NOMO-1 treated with DMSO at 0.1 percent for 48 hours (cell line): Measurements from ENCODE around the gene GHRHR.

Source experiments
- DNase-seq: peaks from one replicate; lab custom pipeline; 2025; ENCODE audit not compliant: unreplicated experiment; lab: John Stamatoyannopoulos, UW

GHRHR gene

DNA sequence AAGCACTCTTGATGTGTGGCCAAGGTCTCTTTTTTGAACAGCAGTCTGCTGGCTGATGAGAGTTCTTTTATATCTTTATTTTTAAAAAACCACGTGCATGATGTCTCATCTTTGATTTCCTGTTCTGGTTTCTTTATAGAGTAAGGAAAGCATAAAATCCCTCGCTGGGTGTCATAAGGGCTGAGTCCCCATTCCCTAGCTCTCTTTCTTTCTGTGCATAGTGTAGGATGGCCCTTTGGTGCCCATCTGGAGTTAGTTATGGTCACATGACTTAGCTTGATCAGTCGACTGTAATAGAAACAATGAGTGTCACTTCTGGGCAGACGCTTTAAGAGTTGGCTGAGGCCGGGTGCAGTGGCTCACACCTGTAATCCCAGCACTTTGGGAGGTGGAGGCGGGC, 38.5 kb downstream of the GHRHR start:
- DNase-seq: no peak

DNA sequence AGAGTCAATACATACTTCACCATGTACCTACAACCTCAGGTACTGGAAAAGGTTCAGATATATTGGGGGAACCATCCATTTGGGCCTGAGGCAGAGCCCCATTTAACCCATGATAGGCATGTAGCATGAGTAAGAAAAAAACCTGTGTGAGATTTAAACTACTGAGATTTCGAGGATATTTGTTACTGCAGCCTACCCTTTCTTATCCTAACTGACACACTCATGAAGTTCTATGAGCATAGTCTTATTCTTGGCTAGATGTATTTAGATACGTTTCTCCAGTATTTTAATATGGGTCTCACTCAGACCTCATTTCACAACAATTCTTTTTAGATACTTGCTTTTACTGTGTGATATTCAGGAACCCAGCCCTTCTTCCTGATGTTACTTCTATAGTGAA, 39.3 kb downstream of the GHRHR start:
- no peak for DNase-seq

DNA sequence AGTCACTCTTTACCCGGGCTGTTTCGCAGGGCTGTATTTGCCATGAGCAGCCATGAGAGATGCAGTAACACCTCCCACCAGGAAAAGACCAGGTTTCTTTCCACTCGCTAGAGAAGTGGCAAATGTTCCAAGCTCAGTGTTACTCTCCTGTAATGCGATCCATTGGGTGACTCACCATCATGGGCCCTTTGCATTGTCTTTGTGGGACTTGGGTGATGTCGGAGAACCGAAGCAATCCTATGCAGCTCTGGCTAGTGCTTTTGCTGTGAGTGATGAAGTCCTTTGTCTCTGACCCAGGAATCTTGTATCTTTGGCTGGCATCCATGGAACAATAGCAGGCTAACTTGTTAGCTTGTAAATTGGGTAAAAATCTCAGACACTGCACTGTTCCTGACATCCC, 40.0 kb downstream of the GHRHR start:
- no peak for DNase-seq

DNA sequence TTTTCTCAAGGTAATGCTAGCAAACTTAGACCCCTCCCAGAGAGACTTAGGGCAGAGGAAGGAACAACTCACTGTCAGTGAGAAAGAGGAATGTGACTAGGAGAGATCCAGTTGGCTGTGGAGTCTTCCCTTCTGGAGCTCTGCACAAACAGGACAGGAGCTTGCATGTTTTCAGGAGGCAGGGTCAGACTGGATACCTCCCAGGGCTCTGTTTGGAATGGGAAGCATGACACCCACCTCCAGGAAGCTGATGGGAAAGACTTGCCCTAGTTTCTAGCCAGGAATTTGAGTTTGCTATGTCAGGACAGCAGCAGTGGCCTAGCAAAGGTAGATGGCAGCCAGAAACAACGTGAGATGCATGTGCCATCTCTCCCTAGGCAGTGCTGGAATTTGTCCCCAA, 40.6 kb downstream of the GHRHR start:
- no peak for DNase-seq

DNA sequence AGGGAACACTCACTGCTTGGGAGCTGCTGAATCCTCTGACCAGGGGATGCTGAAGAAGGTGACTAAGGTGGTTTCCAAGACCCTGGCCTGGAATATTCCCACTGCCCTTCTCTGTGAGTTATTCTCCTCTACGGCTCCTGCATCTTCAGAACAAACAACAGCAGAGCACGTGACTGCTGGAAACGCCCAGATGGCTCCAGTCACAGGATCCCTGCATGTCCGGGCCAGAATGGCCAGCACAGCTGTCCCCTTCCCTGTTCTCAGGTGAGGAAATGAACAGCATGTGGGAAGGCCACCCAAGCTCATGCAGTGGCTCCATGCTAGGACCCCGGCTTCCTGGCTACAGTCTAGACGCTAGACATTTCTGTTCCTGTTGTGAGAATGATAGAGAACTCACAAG, 43.1 kb downstream of the GHRHR start:
- no peak for DNase-seq

DNA sequence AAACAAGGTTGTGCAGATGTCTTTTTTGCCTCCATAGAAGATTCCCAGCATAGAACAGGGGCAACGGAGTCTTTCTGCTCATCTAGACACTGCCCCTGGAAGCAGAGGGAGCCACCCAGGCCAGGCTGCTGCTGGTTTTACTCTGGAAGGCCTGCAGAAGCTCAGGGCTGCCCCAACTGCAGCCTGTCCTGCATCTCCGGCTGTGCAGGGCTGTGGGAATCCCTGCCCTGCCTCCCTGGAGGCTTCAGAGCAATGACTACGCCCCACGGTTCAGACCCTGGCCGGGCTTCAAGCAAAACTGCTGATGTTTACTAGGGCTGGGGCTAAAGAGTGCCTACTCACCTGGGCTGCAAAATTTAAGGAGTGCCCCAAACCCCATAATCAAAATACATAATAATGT, 43.9 kb downstream of the GHRHR start:
- DNase-seq: no peak

DNA sequence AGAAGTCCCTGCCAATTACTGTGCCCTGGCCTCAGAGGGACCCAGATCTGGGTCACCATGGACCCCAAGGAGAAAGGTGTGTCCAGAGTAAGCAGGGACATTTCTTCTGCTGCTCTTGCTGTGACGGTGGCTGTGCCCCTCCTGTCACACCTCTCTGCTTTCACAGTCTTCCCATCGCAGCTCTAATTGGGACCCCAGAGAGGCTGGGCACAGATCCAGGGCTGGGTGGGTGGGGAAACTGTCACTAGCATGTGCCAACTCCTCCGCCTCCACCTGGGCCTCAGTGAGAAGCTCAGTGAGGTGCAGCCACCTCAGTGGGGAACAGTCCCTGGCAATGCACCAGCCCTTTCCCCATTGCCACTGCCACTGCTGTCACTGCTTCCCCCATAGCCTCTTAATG, 51.1 kb downstream of the GHRHR start:
- no peak for DNase-seq

DNA sequence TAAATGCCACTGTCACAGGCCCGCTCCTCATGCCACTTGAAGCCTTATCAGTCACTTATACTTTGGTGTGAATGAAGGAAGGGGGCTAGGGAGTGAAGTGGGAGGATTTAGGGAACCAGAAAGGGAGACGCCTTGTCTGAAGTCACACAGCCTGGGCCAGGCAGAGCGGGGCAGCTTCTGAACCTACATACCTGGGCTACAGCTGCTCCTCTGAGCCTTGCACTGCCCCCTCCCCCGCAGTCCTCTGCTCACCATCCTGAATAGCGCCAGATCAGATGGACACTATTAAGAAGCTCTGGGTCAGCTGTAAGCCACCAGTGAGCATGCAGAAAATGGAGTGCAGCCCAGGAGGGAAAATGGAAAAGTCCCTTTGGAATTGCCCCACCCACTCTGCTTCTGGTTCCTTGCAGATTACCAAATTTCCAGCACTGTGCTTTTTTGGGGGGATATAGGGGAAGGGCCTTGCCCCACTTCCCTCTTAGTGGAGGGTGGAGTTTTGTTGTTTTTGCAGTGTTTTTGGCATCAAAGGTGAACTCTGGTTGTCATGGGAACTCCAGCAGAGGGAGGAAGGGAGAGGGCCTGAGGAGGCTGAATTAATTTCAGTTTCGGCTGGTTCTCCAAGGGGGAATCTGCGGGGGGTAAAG, 53.4 kb downstream of the GHRHR start:
- no peak for DNase-seq

DNA sequence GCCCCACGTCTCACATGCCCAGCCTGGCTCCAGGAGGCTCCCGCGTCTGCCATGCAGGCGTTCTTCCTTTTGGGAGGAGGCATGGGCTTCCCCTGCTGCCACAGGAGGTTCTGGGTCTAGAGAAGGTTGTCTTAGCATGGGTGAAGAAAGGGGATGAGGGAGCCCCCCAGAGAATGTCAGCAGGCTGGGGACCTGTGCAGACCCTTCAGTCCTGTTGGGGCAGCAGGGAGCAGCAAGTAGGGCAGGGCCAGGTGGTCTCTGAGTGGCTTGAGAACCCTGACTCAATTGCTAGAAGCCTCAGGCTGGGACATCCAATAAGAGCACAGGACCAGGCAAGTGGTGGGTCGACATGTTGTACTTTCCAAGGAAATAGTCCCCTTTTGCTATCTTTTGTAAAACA, 54.0 kb downstream of the GHRHR start:
- no peak for DNase-seq

DNA sequence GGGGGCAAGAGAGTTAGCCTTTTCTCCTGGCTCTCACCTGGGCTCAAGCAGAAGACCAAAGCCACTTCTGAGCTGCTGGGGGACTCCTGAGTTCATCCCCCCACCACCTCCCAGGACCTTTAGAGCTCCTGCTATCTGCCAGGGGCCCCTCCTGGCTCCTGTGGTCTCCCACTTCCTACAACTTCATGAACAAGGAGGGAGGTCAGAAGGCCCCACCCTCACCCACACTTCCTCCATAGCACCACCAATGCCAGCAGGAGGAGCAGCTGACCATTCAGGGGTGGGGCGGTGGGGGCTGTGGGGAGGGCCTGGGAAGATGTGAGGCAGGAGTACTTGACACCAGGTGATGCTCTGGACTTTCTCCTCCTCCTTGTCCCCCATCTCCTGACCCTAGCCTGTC, 55.8 kb downstream of the GHRHR start:
- DNase-seq: no peak

DNA sequence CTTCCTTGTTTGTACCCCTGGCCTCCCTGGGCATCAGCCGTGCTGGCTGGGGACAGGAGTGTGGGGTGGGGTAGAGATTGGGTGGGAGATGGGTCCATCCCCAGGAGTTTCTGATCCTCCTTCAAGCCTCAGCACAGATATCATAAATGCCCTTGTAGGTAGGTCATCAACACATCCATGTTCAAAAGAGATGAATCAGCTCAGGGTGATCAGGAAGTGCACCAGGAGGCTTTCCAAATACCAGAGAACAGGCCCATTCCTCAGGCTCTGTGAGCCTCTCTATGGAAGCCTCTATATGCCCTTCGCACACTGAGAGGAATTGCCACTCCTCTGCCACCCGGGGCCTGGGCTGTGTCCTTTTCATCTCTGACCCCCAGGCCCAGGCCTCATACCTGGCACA, 56.4 kb downstream of the GHRHR start:
- DNase-seq: no peak

DNA sequence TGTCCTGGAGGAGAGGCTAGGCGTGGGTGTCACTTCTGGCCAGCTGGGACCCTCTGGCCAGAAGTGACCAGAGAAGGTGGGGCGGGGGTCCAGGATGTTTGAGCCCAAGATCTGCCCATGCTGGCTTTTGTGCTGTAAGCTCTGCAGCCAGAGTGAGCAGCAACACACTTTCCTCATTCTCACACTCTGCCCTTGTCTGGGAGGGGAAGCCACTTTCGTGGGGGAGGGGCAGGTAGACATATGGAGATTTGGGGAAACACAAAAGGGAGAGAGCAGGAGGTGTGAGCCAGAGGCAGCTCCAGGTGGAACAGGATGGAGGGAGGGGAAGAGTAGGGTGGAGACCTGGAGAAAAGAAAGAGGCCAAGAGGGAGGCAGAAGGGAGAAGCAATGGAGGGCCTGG, 56.9 kb downstream of the GHRHR start:
- no peak for DNase-seq

DNA sequence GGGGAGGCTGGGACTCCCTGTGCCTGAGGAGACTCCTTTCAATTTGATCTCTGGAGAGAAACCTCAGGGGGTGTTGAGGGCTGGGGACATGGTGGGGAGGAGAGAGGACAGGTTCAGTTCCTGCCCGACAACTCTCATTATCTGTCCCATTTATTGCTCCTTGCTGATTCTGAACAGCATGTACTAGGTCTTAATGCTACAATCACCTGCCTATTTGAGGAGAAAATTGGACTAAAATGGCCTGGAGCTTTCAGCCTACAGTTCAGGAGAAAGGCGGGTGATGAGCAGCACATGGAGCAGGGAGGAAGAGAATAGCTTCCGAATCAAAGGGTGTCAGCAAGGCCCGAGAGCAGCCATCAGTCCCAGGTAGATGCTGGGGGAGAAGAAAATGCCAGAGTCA, 58.4 kb downstream of the GHRHR start:
- no peak for DNase-seq

DNA sequence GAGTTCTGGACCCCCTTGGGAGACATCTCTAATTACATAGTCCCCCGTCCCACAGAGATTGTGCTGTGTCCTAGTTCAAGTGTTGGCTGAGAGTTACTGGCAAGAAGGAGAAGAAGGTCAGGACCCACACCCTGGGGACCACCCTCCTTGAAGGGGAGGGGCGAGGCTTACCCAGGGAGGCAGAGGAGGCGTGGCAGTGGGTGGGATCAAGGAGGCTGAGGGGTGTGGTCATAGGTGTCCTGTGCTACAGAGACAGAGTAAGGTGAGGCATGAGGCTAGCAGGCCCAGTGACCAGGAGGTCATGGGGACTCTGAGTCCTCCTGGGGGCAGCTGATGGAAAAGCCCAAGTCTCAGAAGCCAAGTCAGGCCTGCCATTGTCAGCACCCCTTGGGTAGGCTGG, 59.0 kb downstream of the GHRHR start:
- DNase-seq: no peak

DNA sequence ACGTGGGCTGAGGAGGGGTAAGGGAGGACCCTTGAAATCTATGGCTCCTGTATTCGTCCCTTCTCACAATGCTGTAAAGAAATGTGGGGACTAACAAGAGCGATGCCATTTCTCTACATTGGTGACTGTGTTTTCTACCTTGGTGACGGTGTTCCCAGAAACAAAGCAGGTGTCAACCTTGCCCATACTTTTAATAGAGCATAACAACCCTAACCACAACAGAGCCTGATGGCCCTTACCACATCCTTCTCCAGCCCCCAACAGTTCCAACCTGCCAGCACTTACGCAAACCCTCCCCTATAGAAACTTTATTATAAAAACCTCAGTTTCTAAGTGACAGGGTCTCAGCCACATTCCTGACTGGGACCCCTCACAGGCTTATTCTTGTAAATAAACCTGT, 60.1 kb downstream of the GHRHR start:
- no peak for DNase-seq

DNA sequence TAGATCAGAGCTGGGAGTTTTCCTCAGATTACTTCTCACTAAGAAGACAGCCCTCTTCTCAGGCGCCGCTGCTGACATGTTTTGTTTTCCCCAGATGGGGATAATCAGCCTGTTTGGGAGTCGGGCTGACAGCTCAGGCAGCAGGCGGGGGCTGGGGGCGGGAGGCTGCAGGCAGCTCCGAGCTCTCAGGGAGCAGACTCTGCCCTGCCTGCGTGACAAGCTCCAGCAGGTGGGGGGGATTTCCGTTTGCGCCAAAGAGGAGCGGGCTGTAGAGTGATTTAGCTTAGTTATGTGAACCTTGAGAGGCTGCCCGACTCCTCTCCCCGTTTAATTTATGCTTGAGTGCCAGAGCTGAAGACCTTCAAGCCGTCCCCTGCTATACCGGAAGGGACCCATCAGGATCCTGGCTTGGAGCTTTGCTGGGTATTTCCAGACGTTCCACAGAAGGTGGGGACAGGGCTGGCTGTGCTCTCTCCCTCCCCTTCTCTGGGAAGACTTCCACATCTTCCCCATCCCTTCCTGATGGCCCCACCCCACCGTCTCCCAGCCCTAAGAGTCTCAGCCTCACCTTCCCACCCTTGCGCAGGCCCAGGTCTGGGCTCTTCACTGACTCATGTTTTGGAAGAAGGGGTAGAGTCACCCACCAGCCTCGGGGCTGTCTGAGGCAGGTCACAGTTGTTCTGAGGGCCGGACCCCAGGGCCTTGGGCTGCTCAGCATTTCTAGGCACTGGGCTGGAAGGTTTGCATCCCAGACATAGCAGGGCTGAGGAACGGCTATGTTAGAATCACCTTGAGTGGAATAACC, 63.6 kb downstream of the GHRHR start:
- DNase-seq: no peak

DNA sequence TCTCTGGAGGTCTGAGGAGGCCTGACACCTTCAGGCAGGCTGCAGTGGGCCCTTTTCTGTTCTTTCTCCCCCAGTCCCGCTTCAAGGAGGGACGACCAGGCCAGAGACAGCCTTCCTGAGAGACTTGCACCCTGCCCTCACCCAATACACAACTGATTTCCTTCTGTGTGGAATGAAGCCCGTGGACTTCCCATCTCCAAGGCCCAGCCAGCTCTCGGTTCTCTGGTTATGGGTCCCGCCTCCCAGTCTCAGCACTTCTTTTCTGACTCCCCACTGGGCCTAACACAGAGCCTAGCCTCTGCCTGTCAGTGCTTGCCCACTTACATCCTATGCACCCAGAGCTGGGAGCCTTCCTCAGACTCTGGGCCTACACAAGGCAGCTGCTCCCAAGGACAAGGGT, 64.3 kb downstream of the GHRHR start:
- no peak for DNase-seq

DNA sequence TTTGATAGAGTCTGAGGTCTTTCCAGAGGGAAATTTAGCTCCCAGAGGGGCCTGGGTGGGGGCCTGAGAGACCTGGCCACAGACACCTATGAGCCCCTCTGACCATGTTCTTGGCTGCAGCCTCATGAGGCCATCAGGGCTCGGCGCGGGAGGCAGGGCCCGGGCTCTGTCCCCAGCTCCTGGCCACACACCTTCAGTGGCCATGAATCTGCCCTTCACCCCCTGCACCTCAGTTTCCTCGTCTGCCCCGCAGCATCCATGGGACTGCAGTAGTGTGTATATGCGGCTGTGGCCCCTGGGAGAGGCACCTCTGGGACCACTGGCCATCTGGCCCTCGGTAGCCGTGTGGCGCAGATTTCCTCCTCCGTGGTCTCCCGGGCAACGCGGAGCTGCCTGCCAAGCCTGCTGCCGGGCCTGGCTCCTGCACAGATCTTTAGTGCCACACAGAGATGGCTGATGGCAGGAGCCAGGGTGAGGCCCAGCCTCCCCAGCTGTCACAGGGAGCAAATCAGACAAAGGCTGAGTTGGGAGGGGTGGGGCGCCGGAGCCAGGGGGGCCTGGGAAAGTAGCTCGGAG, 64.8 kb downstream of the GHRHR start:
- DNase-seq: no peak
